Tibial nerve (tissue), 4 donors: Measurements from ENCODE around the gene RPA3. TPM values are rescaled to one million over a fixed set of nuclear protein-coding genes. Genes with fewer than 3 reads are reported as not detected.

Source experiments
- DNase-seq, 2 donors: peaks; one replicate each; pipeline ENCODE4 v3.0.0-alpha.2; 2019; ENCODE audit warnings: low spot score in 2 of 2
- H3K27ac ChIP-seq, 4 donors: fragments of 200-600 bp; sonication (generic) in 3 of 4; one replicate each; pipeline ENCODE4 v1.5.1; 2017 to 2019; ENCODE audit warnings: mild to moderate bottlenecking in 1 of 4
- H3K27me3 ChIP-seq, 2 donors: fragments of 200-600 bp; sonication (generic) in 1 of 2; one replicate each; pipeline versions ENCODE4 v1.5.1 to v1.6.0; 2017 to 2019
- H3K36me3 ChIP-seq, 3 donors: fragments of 200-600 bp; sonication (generic); one replicate each; pipeline ENCODE4 v1.5.1; 2018 to 2019
- H3K4me1 ChIP-seq, 4 donors: fragments of 200-600 bp; sonication (generic) in 3 of 4; one replicate each; pipeline ENCODE4 v1.5.1; 2017 to 2019
- H3K4me3 ChIP-seq, 4 donors: fragments of 200-600 bp; sonication (generic) in 3 of 4; one replicate each; pipeline ENCODE4 v1.5.1; 2017 to 2019; ENCODE audit warnings: mild to moderate bottlenecking in 1 of 4, moderate library complexity in 1 of 4
- H3K9me3 ChIP-seq, 4 donors: fragments of 200-600 bp; sonication (generic) in 3 of 4; one replicate each; pipeline ENCODE4 v1.5.1; 2017 to 2019
- CTCF ChIP-seq, 5 experiments: fragments of 200-600 bp in 3 of 5; fragments of 450-650 bp in 2 of 5; sonication (generic) in 3 of 5; IDR thresholded peaks; one replicate each; pipeline ENCODE4 v1.5.1; 2016 to 2019; ENCODE audit warnings: antibody characterized with exemption in 5 of 5, mild to moderate bottlenecking in 3 of 5, moderate library complexity in 2 of 5
- EP300 ChIP-seq, 2 donors: sonication (generic); formaldehyde crosslinking; IDR thresholded peaks; one replicate each; pipeline ENCODE4 v1.6.1; 2017; ENCODE audit warnings: antibody characterized with exemption in 2 of 2, mild to moderate bottlenecking in 1 of 2
- POLR2A ChIP-seq, 2 donors: fragments of 450-650 bp; IDR thresholded peaks; one replicate each; pipeline ENCODE4 v1.6.1; 2017; ENCODE audit warnings: antibody characterized with exemption in 2 of 2, mild to moderate bottlenecking in 2 of 2, moderate library complexity in 2 of 2
- WGBS, 2 donors: methylation state at CpG; one replicate each; pipeline ENCODE4 v1.1.5; 2018; 5-methylcytosine and 5-hydroxymethylcytosine counted together
- total RNA-seq, 4 donors: library from RNA; depleted of rRNA; stranded (reverse); fragments of >200 nt; gene quantifications; one replicate each; pipeline ENCODE4 v1.1.0, GENCODE V29; 2016

The RPA3 gene
- total RNA-seq, 4 donors from 2014 or later = 14.4 to 21.9 (median 19.2) TPM

- peak overlapping the region; percentile 66 to 86 (median 74) for H3K27ac ChIP-seq
- DNase-seq = no peak
- no peaks in the 10 kb centered on the region for H3K9me3 ChIP-seq
- 15 to 26% methylated on average over 5 of the region's 5 CpGs for WGBS, 2 donors
- TF ChIP-seq CTCF (IDR thresholded peaks at IDR 0.05) = peak; percentile 19 to 57 (median 38)
- TF ChIP-seq EP300 (IDR thresholded peaks at IDR 0.05) = peak in 1 of 2 donors; percentile 11
- no peak for TF ChIP-seq POLR2A (IDR thresholded peaks at IDR 0.05)
- no peaks in the 10 kb centered on the region for H3K36me3 ChIP-seq
- H3K4me1 ChIP-seq = peaks cover 0 to 45% (median 0%) of the 10 kb centered on the region in 4 donors
- H3K4me3 ChIP-seq = peak overlapping the region; percentile 19 to 47 (median 30)
- no peaks in the 10 kb centered on the region for H3K27me3 ChIP-seq
Measured at GRCh38 chr7:7761340-7761973, 43.0 kb upstream of the RPA3 start.

GRCh38 chr7:7757576-7757975 lies 39.2 kb upstream of the RPA3 start:
- WGBS, 2 donors = 78 to 83% methylated on average over 4 of the region's 4 CpGs
- H3K9me3 ChIP-seq = no peaks in the 10 kb centered on the region
- peaks cover 0 to 14% (median 0%) of the 10 kb centered on the region in 4 donors for H3K4me1 ChIP-seq
- TF ChIP-seq EP300 (IDR thresholded peaks at IDR 0.05) (no peak), CTCF (IDR thresholded peaks at IDR 0.05) (no peak), POLR2A (IDR thresholded peaks at IDR 0.05) (no peak)
- H3K27ac ChIP-seq = no peak overlapping the region
- H3K27me3 ChIP-seq = no peaks in the 10 kb centered on the region
- no peaks in the 10 kb centered on the region for H3K36me3 ChIP-seq
- no peak for DNase-seq
- no peak overlapping the region for H3K4me3 ChIP-seq

GRCh38 chr7:7756577-7756976 lies 38.2 kb upstream of the RPA3 start:
- no peak for TF ChIP-seq POLR2A (IDR thresholded peaks at IDR 0.05)
- Histone ChIP-seq H3K9me3 (no peaks in the 10 kb centered on the region), H3K4me3 (no peak overlapping the region), H3K27me3 (no peaks in the 10 kb centered on the region), H3K36me3 (no peaks in the 10 kb centered on the region), H3K27ac (no peak overlapping the region), H3K4me1 (peaks cover 0 to 14% (median 0%) of the 10 kb centered on the region in 4 donors)
- no peak for DNase-seq
- 81 to 92% methylated on average over 3 of the region's 3 CpGs for WGBS, 2 donors

- no peaks in the 10 kb centered on the region for H3K36me3 ChIP-seq
- H3K27ac ChIP-seq = peak overlapping the region in 3 of 4 donors; percentile 13 to 36 (median 26)
- 56 to 58% methylated on average over 3 of the region's 3 CpGs for WGBS, 2 donors
- H3K4me1 ChIP-seq = peaks cover 0 to 24% (median 0%) of the 10 kb centered on the region in 4 donors
- H3K27me3 ChIP-seq = no peaks in the 10 kb centered on the region
- DNase-seq = no peak
- no peaks in the 10 kb centered on the region for H3K9me3 ChIP-seq
- peak overlapping the region in 3 of 4 donors; percentile 6 to 22 (median 12) for H3K4me3 ChIP-seq
- no peak for TF ChIP-seq CTCF (IDR thresholded peaks at IDR 0.05)
- no peak for TF ChIP-seq EP300 (IDR thresholded peaks at IDR 0.05)
- TF ChIP-seq POLR2A (IDR thresholded peaks at IDR 0.05) = no peak
Measured at GRCh38 chr7:7751243-7752092, 33.1 kb upstream of the RPA3 start.

GRCh38 chr7:7750571-7751242 lies 32.3 kb upstream of the RPA3 start:
- WGBS, 2 donors = 60 to 62% methylated on average over 2 of the region's 2 CpGs

More at GRCh38 chr7:7750571-7751242, 32.3 kb upstream of the RPA3 start:
- Histone ChIP-seq H3K9me3 (no peaks in the 10 kb centered on the region), H3K36me3 (no peaks in the 10 kb centered on the region), H3K4me1 (peaks cover 0 to 32% (median 0%) of the 10 kb centered on the region in 4 donors), H3K27me3 (no peaks in the 10 kb centered on the region), H3K4me3 (peak overlapping the region in 2 of 4 donors; percentile 12 to 22), H3K27ac (peak overlapping the region in 2 of 4 donors; percentile 13 to 36)
- TF ChIP-seq POLR2A (IDR thresholded peaks at IDR 0.05) (no peak), EP300 (IDR thresholded peaks at IDR 0.05) (no peak), CTCF (IDR thresholded peaks at IDR 0.05) (no peak)
- DNase-seq = no peak
